H1 (cell line): ENCODE data around the gene SENP3. TPM values are rescaled to one million over a fixed set of nuclear protein-coding genes. Genes with fewer than 3 reads are reported as not detected.

ENCODE experiments used
- E2F6 ChIP-seq: IDR thresholded peaks from 2 replicates; pipeline ENCODE4 v1.6.1; 2012; ENCODE audit warnings: inconsistent platforms
- EGR1 ChIP-seq: IDR thresholded peaks from 2 replicates; pipeline ENCODE4 v1.6.1; 2011; ENCODE audit warnings: low read depth, low read length, borderline replicate concordance
- JUN ChIP-seq: IDR thresholded peaks from 2 replicates; pipeline ENCODE4 v1.6.1; 2011; ENCODE audit warnings: low read depth, mild to moderate bottlenecking, improper control_type of control experiment, low read length
- NRF1 ChIP-seq: IDR thresholded peaks from 2 replicates; pipeline ENCODE4 v1.6.1; 2011; ENCODE audit warnings: mild to moderate bottlenecking, low read depth, low read length, improper control_type of control experiment
- POLR2A ChIP-seq, 2 experiments: IDR thresholded peaks; 1 replicate in 1 of 2; 2 replicates in 1 of 2; pipeline ENCODE4 v1.6.1; 2011; ENCODE audit warnings: low read depth in 2 of 2, low read length in 2 of 2, mild to moderate bottlenecking in 2 of 2; ENCODE audit errors: control extremely low read depth in 1 of 2
- POLR2AphosphoS5 ChIP-seq: IDR thresholded peaks from 2 replicates; pipeline ENCODE4 v1.6.1; 2011; ENCODE audit warnings: low read depth, low read length
- POU5F1 ChIP-seq: IDR thresholded peaks from 2 replicates; pipeline ENCODE4 v1.6.1; 2011; ENCODE audit warnings: low read depth, mild to moderate bottlenecking, low read length, moderate library complexity
- RFX5 ChIP-seq: IDR thresholded peaks from 2 replicates; pipeline ENCODE4 v1.6.1; 2011; ENCODE audit warnings: low read depth, low read length, improper control_type of control experiment, borderline replicate concordance
- SP2 ChIP-seq: IDR thresholded peaks from 2 replicates; pipeline ENCODE4 v1.6.1; 2012; ENCODE audit warnings: mild to moderate bottlenecking, low read length, inconsistent platforms
- SP4 ChIP-seq: IDR thresholded peaks from 2 replicates; pipeline ENCODE4 v1.6.1; 2012; ENCODE audit warnings: low read length, inconsistent platforms
- SUZ12 ChIP-seq: fragments of 200-600 bp; sonication (generic); IDR thresholded peaks from 2 replicates; pipeline ENCODE4 v1.6.1; 2012; ENCODE audit warnings: mild to moderate bottlenecking, inconsistent platforms, low read length, moderate library complexity, mixed read lengths
- TAF7 ChIP-seq: optimal IDR thresholded peaks from 2 replicates; pipeline ENCODE3; 2011; ENCODE audit warnings: low read depth, mild to moderate bottlenecking, inconsistent platforms, low read length, moderate library complexity, borderline replicate concordance
- polyA plus RNA-seq, 7 experiments: library from polyadenylated mRNA; depleted of rRNA in 3 of 7; stranded (reverse) in 5 of 7; unstranded in 2 of 7; fragments of >200 nt in 5 of 7; fragments of 200-250 nt in 2 of 7; gene quantifications; 1 replicate in 5 of 7; 2 replicates in 1 of 7; 4 replicates in 1 of 7; pipeline versions ENCODE4 v1.2.1 to v1.2.3, GENCODE V29; 2011 to 2013; ENCODE audit warnings: missing spikeins in 2 of 7, mixed read lengths in 2 of 7
- total RNA-seq: library from RNA; stranded (reverse); fragmentation: NEBNext Ultra II Directional; extraction: Animal tissue kit (Norgen Biotek cat#: 25700); gene quantifications from 2 replicates; pipeline ENCODE4 v1.2.1, GENCODE V29; 2021

Gene SENP3
- total and polyA plus RNA-seq, 2 of the 8 experiments (the other 6 are each of a cell fraction or from before 2014, with no cell fraction given): 86.2 to 129 TPM

- TF ChIP-seq POU5F1 (no peak), TAF7 (no peak), SP4 (no peak), SUZ12 (no peak), POLR2AphosphoS5 (peak; percentile 66), POLR2A (IDR thresholded peaks at IDR 0.05; ENCODE audit: control extremely low read depth in 1 of 2, low read depth in 2 of 2, low read length in 2 of 2) (peak; percentile 5 to 69), EGR1 (no peak), JUN (no peak), NRF1 (no peak), SP2 (no peak), RFX5 (no peak), E2F6 (no peak)
Measured at GRCh38 chr17:7574176-7574953, 12.6 kb downstream of the SENP3 start (continued).
